ENCODE measurements around the gene OTX1. TPM values are rescaled to one million over a fixed set of nuclear protein-coding genes. Genes with fewer than 3 reads are reported as not detected.

The OTX1 gene
- total and polyA plus RNA-seq, 9 of the 15 experiments (the other 6 are each of a cell fraction or from before 2014, with no cell fraction given): 0.18 to 7.1 (median 0.58) TPM

DNA sequence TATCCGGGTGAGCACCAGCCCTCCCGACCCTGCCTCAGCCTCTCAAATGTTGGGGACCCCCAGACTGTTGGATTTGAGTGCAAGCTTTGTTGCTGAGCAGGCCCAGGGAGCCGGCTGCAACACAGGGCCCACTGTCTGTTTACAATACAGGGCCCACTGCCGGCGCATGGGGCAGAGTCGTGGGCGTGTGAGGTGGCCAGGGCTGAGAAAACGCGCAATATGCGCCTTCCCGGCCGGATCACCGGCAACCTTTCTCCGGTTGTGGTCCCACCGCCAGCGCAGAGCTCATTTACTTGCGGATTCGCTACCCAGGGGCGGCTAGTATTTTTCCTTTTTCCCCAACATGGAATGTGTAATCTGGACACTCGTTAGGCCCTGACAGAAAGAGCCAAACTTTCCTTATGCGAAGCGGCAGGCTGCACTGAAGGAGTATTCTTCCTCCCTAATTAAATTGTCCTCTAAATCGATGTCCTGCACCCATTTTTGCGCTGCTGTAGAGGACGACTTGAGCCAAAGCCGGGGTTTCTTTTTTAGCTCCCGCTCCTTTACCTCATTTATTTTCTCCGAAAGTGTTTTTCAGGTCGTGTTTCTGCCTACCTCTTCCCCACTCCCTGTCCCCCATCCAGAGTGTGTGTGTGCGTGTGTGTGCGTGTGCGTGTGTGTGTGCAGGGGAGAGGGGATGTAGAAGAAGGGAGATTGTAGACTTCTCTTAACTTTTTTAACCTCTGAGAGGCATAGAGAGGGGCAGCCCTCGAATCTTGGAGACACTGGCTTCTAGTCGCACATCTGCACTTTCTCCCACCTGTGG, 2.7 kb downstream of the OTX1 start:
- intact Hi-C loops (cut with micrococcal nuclease): no loop called here
- FAIRE-seq (no peak), DNase-seq (ENCODE audit: extremely low read depth in 1 of 4, low spot score in 3 of 4) (no peak), ATAC-seq (no peak)
- Histone ChIP-seq H3K9me3 (replicated peaks; ENCODE audit: control insufficient read depth, insufficient read depth, low read depth, low read length) (peaks cover 7% of the 10 kb centered on the region), H2AFZ (ENCODE audit: low read depth, low read length) (no peak overlapping the region), H3K4me3 (no peak overlapping the region), H3K79me2 (ENCODE audit: control insufficient read depth, insufficient read depth, low read length) (peaks cover 12% of the 10 kb centered on the region; the same call in 2 of the 3 replicates), H3K36me3 (ENCODE audit: control insufficient read depth, insufficient read depth, low read length) (peaks cover 43% of the 10 kb centered on the region; the same call in 1 of the 3 replicates), H3K4me1 (replicated peaks in 1 of 2; ENCODE audit: control insufficient read depth in 2 of 2, insufficient read depth in 2 of 2, low read length in 2 of 2) (peaks cover 2 to 35% of the 10 kb centered on the region in 2 experiments; a peak in 3 of 5 replicates), H3K9ac (ENCODE audit: insufficient read depth in 1 of 2, low read depth in 2 of 2, low read length in 2 of 2) (no peak overlapping the region; a peak in 1 of 4 replicates), H3K4me2 (ENCODE audit: insufficient read depth, low read length) (no peak overlapping the region), H3K9me1 (ENCODE audit: control insufficient read depth, insufficient read depth, low read length) (no peaks in the 10 kb centered on the region), H3K27me3 (ENCODE audit: control insufficient read depth in 2 of 2, insufficient read depth in 2 of 2, low read length in 2 of 2) (no peaks in the 10 kb centered on the region), H4K20me1 (replicated peaks; ENCODE audit: control insufficient read depth, insufficient read depth, low read length) (no peaks in the 10 kb centered on the region), H3K27ac (ENCODE audit: extremely low read depth, low read depth, low read length) (no peak overlapping the region)
- POLR2A ChIA-PET: no interaction called here
- no TSS peak for BruUV-seq (replicated peaks)
- CTCF ChIA-PET (ENCODE audit: low intra/inter-chr PET ratio): no interaction called here
- in situ Hi-C loops (cut with MboI): no loop called here
- no peak for TF ChIP-seq FIP1L1 (IDR thresholded peaks at IDR 0.05; ENCODE audit: low read depth, low read length, poor library complexity, severe bottlenecking)
- TF ChIP-seq ARID2 (IDR thresholded peaks at IDR 0.05): no peak
- TF ChIP-seq ZNF408 (CRISPR knock-in tag; IDR thresholded peaks at IDR 0.05; ENCODE audit: low read depth): no peak
- WGBS (ENCODE audit: insufficient coverage, low coverage, missing lambda C conversion rate): 96% methylated on average over 27 of the region's 34 CpGs

- BruUV-seq (replicated peaks): no TSS peak
- in situ Hi-C loops (cut with MboI) (no loop called here), intact Hi-C loops (cut with micrococcal nuclease) (no loop called here)
- no peaks in the 10 kb centered on the region for H4K20me1 ChIP-seq (replicated peaks; ENCODE audit: control insufficient read depth, insufficient read depth, low read length)
- 95% methylated on average over 38 of the region's 48 CpGs for WGBS (ENCODE audit: insufficient coverage, low coverage, missing lambda C conversion rate)
- no peak overlapping the region for H3K4me3 ChIP-seq
- DNase-seq (ENCODE audit: extremely low read depth in 1 of 4, low spot score in 3 of 4) (no peak), FAIRE-seq (no peak), ATAC-seq (no peak)
- peaks cover 12% of the 10 kb centered on the region; the same call in 2 of the 3 replicates for H3K79me2 ChIP-seq (ENCODE audit: control insufficient read depth, insufficient read depth, low read length)
- H3K9ac ChIP-seq (ENCODE audit: insufficient read depth in 1 of 2, low read depth in 2 of 2, low read length in 2 of 2): no peak overlapping the region
- peaks cover 9% of the 10 kb centered on the region for H3K9me3 ChIP-seq (replicated peaks; ENCODE audit: control insufficient read depth, insufficient read depth, low read depth, low read length)
- no peak overlapping the region for H3K4me2 ChIP-seq (ENCODE audit: insufficient read depth, low read length)
- peaks cover 2 to 35% of the 10 kb centered on the region in 2 experiments; a peak in 3 of 5 replicates for H3K4me1 ChIP-seq (replicated peaks in 1 of 2; ENCODE audit: control insufficient read depth in 2 of 2, insufficient read depth in 2 of 2, low read length in 2 of 2)
- H3K27me3 ChIP-seq (ENCODE audit: control insufficient read depth in 2 of 2, insufficient read depth in 2 of 2, low read length in 2 of 2): no peaks in the 10 kb centered on the region
- H3K9me1 ChIP-seq (ENCODE audit: control insufficient read depth, insufficient read depth, low read length): no peaks in the 10 kb centered on the region
- peaks cover 43% of the 10 kb centered on the region; the same call in 1 of the 3 replicates for H3K36me3 ChIP-seq (ENCODE audit: control insufficient read depth, insufficient read depth, low read length)
- no peak overlapping the region for H2AFZ ChIP-seq (ENCODE audit: low read depth, low read length)
- H3K27ac ChIP-seq (ENCODE audit: extremely low read depth, low read depth, low read length): no peak overlapping the region
- ChIA-PET POLR2A (no interaction called here), CTCF (ENCODE audit: low intra/inter-chr PET ratio) (no interaction called here)
- no peak for TF ChIP-seq ZNF76 (CRISPR knock-in tag; IDR thresholded peaks at IDR 0.05; ENCODE audit: borderline replicate concordance)
- TF ChIP-seq MLX (CRISPR knock-in tag; conservative IDR thresholded peaks at IDR 0.05): no peak
- TF ChIP-seq RBFOX2 (IDR thresholded peaks at IDR 0.05; ENCODE audit: low read depth, low read length): peak; percentile 38; the same call in 1 of the 2 replicates
- TF ChIP-seq GTF2F1 (IDR thresholded peaks at IDR 0.05; ENCODE audit: low read depth, low read length): no peak
- TF ChIP-seq KLF10 (CRISPR knock-in tag; IDR thresholded peaks at IDR 0.05): no peak
- no peak for TF ChIP-seq ZNF212 (CRISPR knock-in tag; IDR thresholded peaks at IDR 0.05)
- no peak for TF ChIP-seq RBM34 (IDR thresholded peaks at IDR 0.05; ENCODE audit: borderline replicate concordance, insufficient read depth, low read length)
- no peak for TF ChIP-seq RBBP5 (IDR thresholded peaks at IDR 0.05; ENCODE audit: borderline replicate concordance, insufficient read depth, low read length, poor library complexity, severe bottlenecking)
- TF ChIP-seq ZNF589 (CRISPR knock-in tag; IDR thresholded peaks at IDR 0.05; ENCODE audit: low read depth): no peak
Measured at GRCh38 chr2:63053889-63054602, 3.4 kb downstream of the OTX1 start.
